HG03521 (cell line): ENCODE measurements around the gene DBX1.
"Not testable (repeated sequence)": the region's sequence is repeated elsewhere in the genome, so short reads cannot be mapped to it uniquely, and the experiment has no call there.

Experiments used
- ATAC-seq: cut with Tn5 transposase; IDR thresholded peaks from one replicate; pipeline ENCODE4 v1.9.1; 2021; ENCODE audit warnings: mild to moderate bottlenecking, moderate library complexity; ENCODE audit not compliant: unreplicated experiment

DBX1 gene, protein sequence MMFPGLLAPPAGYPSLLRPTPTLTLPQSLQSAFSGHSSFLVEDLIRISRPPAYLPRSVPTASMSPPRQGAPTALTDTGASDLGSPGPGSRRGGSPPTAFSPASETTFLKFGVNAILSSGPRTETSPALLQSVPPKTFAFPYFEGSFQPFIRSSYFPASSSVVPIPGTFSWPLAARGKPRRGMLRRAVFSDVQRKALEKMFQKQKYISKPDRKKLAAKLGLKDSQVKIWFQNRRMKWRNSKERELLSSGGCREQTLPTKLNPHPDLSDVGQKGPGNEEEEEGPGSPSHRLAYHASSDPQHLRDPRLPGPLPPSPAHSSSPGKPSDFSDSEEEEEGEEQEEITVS

GRCh38 chr11:20160425-20161229 lies at the start of gene DBX1:
Gene DBX1, minus strand, starts transcription at chr11:20160475. Its CDS starts 151 bp downstream, at chr11:20160324.
- no peak for ATAC-seq

DNA sequence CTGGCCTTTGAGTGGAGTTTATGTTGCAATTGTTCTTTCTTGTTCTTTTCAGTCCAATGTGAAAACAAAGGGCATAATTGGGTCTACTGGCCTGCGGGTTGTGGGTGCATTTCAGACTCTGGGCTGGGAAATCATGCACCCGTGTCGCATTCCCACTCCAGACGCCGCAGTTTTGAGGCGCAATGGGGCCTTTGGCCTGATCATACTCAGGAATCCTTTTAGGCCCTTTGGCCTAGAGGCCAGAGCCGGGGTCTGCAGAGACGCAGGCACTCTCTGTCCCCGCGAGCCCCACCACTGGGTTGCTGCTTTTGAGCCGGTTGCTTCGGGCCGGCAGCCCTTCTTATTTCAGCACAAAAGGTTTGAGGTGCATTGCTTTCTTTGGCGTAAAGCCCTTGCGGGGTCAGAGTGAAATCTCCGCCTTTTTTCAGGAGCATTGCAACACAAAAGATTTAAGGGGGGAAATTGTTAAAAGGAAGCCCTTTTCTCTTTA lies 48.4 kb upstream of the DBX1 start:
- no peak for ATAC-seq

GRCh38 chr11:20207781-20208621 lies 47.7 kb upstream of the DBX1 start:
- ATAC-seq = no peak

DNA sequence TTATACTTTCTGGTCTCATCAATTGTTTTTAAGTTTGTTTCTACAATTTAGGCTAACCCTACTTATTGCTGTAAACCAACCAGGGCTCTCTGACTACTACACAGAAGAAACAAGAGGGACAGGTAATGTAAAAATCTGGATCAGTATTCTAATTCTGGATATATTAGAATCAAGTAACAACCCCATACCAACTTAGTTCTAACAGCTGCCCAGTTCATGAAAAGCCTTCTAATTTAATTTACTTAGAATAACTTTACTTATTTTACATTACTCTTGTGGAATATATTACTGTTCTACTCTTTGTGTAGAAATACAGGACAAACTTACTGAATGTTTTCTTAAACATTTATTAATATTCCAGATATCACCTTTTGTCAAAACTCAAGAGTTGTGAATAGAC lies 45.5 kb upstream of the DBX1 start:
- no peak for ATAC-seq

GRCh38 chr11:20204681-20205080 lies 44.4 kb upstream of the DBX1 start:
- ATAC-seq = no peak

GRCh38 chr11:20203831-20204230 lies 43.6 kb upstream of the DBX1 start:
- no peak for ATAC-seq

DNA sequence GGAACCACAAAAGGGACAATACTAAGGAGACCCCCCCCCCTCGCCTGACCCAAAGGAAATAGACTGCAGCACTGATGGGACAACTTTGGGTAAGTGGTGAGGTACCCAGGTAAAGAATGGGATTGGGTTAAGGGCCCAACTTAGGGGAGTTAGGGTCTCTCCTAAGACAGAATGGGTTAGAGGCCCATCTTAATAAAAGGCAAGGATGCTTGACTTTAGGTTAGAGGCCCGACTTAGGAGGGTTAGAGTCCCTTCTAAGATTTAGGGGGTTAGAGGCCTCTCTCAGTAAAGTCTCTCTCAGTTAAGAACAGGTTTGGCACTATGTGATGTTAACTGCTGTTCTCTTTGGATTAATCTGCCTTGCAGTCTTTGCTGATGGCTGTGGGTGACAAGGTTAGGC lies 41.0 kb upstream of the DBX1 start:
- no peak for ATAC-seq

GRCh38 chr11:20200331-20200955 lies 40.2 kb upstream of the DBX1 start:
- ATAC-seq = not testable (repeated sequence)

DNA sequence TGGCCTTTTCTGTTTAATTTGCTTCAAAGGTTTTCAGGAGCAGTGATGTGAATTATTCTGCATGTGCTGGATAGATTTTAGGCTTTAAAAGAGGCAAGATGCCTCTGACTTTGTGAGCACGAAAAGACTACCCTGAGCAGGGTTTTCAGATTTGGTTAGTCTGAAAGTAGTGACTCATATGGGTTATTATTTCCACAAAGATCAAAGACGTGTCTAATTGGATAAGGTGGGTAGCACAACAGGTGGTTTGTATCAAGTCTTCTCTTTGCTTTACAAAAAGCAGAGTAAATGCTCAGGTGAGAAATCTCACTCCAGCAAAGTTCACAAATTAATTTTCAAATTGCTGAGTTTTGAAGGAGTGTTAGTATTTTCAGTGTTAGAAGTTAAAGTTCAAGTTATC lies 37.6 kb upstream of the DBX1 start:
- ATAC-seq = no peak

- ATAC-seq = no peak
These were observed 34.2 kb upstream of the DBX1 start for GRCh38 chr11:20194470-20194869.

- no peak for ATAC-seq
These were observed 33.0 kb upstream of the DBX1 start for GRCh38 chr11:20193307-20193706.

- ATAC-seq = no peak
These were observed 32.4 kb upstream of the DBX1 start for GRCh38 chr11:20192641-20193040.

GRCh38 chr11:20192151-20192550 lies 31.9 kb upstream of the DBX1 start:
- ATAC-seq = no peak

GRCh38 chr11:20178976-20179375 lies 18.7 kb upstream of the DBX1 start:
- ATAC-seq = no peak

DNA sequence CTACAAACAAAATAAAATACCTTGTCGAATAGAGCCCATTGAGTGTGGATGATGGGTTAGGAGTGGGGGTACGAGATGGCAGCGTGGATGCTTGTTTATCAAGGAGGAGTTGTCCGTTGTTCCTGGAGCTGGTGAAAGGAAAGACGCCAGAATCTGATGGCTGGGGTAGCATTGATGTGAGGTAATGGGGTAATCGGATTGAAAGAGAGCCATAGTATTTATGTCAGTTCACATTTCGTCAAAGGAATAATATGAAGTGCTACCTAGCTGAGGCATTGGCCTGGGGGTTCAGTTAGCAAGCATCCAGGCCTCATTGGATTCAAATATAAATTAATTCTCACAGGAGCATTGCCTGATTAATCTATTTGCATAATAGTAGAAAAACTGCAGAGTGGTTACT lies 16.9 kb upstream of the DBX1 start:
- no peak for ATAC-seq

DNA sequence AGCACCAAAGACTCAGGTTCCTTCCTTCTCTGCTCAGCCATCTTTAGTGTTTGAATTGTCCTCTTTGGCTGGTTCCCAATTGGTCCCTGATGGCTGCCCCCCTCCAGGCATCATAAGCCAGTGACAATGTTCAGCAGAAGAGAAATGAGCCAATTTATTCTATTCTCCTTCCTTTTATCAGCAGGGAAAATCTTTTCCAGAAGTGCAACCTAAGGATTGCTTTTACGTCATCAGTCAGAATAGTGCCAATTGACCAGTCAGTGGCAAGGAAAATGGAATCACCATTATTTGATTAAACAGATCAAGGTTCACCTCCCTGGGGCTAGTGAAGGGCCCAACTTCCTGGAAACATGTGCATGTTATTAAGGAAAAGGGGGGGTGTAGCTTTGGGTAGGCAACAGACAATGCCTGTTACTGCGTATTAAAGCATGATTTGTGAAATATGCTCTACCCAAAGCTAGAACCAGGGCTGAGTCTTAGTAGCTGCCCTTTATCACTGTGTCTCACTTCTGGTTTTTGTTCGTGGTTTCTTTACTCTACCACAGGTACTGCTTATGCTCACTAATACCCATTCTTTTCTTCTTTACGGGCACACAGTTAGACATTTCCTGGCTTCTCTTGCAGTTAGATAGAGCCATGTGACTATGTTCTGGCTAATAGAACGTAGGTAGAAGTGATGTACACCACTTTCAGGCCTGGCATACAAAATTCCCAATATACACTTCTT lies 12.6 kb upstream of the DBX1 start:
- no peak for ATAC-seq

GRCh38 chr11:20163783-20164481 lies 3.7 kb upstream of the DBX1 start:
- ATAC-seq = no peak

DNA sequence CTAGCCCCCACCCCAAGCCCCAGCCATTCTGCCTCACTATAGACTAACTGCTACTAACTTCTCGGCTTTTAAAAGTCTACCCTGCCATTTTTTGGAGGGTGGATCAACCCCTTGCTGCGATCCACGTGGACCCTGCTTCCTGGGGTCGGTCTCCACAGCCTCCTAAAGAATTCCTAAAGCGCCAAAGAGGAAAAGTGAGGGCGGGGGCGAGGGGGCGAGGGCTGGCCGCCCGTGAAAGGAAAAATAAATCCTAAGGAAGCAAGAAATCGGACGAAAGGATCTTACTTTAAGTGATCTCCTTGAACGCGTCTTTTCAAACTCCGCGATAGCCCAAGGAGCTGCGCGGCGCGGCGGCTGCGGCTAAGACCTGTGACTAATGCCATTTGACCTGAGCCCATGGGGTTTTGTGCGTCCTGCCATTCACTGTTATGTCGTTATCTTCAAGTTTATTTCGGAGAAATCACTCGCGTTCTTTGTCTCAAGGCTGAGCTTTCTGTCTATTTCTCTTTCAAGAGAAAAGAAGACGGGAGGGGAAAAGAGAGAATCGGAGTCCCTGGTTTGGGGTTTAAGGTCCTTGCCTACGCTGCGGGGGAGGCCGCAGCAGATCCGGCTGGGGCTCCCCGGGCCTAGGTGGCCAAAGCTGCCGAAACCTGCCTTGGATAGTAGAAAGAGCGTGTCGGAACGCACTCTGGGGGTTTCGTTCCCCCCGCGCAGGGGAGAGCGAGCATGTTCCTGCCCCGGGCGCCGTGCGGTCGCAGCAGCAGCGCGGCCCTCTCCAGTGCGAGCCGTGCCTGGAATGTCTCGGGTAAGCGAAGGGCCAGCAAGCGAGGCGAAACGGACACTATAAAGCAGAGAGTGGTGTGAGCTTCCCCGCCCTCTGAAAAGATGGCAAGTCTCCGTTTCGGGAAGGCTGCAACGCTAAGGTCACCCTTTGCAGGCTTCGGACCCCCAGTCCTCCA lies 2.8 kb upstream of the DBX1 start:
- no peak for ATAC-seq
